ENCODE measurements around the gene SRGN. TPM values are rescaled to one million over a fixed set of nuclear protein-coding genes. Genes with fewer than 3 reads are reported as not detected.
A peak's percentile ranks its signal among the peaks of the same experiment; 100 is the strongest.
"Not testable (repeated sequence)": the region's sequence is repeated elsewhere in the genome, so short reads cannot be mapped to it uniquely, and the experiment has no call there.

Gene SRGN, protein sequence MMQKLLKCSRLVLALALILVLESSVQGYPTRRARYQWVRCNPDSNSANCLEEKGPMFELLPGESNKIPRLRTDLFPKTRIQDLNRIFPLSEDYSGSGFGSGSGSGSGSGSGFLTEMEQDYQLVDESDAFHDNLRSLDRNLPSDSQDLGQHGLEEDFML
- 740 and 865 TPM in 2 replicates for total RNA-seq (2014; rRNA removed; shearing (Covaris generic))

GRCh38 chr10:69087590-69088470, at the start of gene SRGN:
Gene SRGN, plus strand, starts transcription at chr10:69088103. Its CDS starts 55 bp downstream, at chr10:69088158.
- peak; percentile 94 for DNase-seq (ENCODE audit: low read depth)

- not testable (repeated sequence) for DNase-seq (ENCODE audit: low read depth)
These were observed 47.0 kb upstream of the SRGN start for GRCh38 chr10:69040904-69041303.

DNA sequence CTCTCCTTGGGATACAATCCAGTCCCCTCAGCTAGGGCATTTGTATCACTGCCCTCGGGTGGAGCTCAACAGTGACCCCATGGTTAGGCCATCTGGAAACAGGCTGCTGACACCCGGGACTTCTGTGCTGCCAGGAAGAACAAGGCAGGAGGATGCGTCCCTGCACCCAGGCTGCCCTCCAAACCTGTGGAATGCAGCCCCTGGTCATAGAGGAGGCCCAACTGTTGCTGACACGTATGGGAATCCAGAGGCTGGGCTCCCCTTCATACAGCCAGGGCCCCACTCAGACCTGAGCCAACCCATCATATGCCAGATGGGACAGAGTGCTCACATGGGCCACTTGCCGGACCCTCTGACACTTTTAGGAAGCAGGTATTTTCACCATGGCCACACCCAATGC, 45.5 kb upstream of the SRGN start:
- DNase-seq (ENCODE audit: low read depth) = no peak

DNA sequence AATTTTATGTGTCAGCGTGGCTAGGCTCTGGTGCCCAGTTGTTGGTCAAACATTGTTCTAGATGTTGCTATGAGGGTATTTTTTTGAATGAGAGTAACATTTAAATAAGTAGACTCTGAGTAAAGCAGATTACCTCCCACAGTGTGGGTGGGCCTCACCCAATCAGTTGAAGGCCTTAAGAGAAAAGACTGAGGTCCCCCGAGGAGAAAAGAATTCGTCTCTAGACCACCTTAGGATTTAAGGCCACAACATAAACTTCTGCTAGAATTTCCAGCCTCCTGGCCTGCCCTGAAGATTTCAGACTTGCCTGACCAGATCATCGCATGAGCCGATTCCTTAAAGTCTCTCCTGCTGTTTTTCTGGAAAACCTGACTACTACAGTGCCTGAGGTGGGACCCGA, 45.1 kb upstream of the SRGN start:
- DNase-seq (ENCODE audit: low read depth) = no peak

DNA sequence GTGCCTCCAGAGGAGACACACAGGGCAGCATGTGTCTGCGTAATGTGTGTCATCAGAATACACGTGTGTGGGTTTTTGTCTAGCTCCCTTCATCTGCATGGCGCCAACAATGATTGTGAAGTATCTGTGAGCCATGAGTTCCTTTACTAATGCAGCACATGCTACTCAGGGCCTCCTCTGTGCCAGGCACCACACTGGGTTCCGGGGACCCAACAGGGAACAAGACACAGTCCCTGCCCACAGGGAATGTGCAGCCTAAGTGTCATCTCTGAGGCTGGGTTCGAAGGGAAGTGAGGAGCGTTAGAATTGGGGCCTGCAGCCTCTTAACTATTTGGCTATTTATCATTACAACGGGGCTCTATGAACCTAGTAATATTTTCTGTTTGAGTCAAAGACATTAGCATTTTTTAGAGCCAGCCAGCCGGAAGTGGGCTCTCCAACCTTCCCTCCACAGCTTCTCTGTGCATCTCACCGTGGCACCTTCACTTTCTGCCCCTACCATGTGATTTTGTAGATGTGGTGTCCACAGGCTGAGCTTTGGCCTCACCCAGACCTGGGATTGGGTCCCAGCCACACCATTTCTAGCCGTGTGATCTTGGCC, 43.9 kb upstream of the SRGN start:
- DNase-seq (ENCODE audit: low read depth) = no peak

- DNase-seq (ENCODE audit: low read depth) = no peak
These were observed 43.4 kb upstream of the SRGN start for GRCh38 chr10:69044546-69044945.

- peak; percentile 14 for DNase-seq (ENCODE audit: low read depth)
These were observed 42.2 kb upstream of the SRGN start for GRCh38 chr10:69045441-69046300.

- DNase-seq (ENCODE audit: low read depth) = no peak
These were observed 40.6 kb upstream of the SRGN start for GRCh38 chr10:69047111-69047832.

- peak; percentile 46 for DNase-seq (ENCODE audit: low read depth)
These were observed 39.8 kb upstream of the SRGN start for GRCh38 chr10:69048103-69048502.

- DNase-seq (ENCODE audit: low read depth) = no peak
These were observed 38.3 kb upstream of the SRGN start for GRCh38 chr10:69049566-69049961.

GRCh38 chr10:69051303-69051702, 36.6 kb upstream of the SRGN start:
- peak; percentile 42 for DNase-seq (ENCODE audit: low read depth)

DNA sequence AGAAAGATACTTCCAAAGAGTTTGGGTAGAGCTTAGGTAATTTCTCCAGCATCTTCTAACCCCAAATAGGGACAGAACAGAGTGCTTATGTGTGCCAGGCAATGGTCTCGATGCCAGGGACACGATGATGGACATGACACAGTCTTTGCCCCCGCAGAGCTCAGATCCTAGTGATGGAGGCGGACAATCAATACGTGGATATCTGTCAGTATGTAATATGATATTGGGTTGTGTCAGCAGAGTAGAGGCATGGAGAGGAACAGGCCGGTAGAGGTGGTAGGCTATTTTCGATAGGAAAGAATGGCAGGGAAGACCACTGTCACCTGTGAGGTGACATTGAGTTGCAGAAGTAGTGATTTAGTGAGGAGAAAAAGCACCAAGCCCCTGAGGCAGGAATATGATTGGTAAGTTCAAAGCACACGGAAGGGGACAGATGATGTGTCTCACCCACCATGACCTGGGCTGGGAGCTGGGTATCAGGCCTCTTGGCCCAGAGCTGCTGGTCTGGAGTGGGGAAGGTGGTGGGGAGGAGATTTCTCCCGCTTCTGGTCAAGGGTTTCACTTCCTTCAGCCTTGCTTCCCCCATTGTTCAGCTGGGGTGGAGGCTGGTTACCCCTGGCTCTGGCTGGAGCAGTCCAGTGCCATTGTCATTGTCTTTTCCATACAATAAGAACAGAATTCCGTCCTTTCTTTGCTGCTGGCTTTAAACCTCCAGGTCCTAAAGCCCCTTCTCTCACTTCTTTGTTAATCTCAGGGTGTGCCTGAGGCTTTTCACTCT, 36.0 kb upstream of the SRGN start:
- no peak for DNase-seq (ENCODE audit: low read depth)

DNA sequence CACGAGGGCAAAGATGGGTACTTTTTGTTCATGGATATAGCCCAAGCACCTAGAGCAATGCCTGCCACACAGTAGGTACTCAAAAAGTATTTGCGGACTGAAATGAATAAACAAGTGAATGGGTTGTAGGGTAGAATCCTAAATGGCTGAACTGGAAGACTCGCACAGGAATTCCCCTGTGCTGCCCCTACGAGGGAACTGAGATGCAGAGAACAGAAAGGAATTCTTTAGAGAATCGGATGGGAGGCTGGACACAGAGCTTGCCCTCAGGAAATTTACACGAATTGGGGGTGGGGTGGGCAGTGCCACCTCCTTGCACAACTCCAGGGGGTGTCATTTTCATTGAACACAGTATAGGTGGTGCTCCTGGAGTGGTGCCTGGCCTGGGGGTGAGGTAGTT, 35.2 kb upstream of the SRGN start:
- no peak for DNase-seq (ENCODE audit: low read depth)

GRCh38 chr10:69055241-69055640, 32.7 kb upstream of the SRGN start:
- no peak for DNase-seq (ENCODE audit: low read depth)

DNA sequence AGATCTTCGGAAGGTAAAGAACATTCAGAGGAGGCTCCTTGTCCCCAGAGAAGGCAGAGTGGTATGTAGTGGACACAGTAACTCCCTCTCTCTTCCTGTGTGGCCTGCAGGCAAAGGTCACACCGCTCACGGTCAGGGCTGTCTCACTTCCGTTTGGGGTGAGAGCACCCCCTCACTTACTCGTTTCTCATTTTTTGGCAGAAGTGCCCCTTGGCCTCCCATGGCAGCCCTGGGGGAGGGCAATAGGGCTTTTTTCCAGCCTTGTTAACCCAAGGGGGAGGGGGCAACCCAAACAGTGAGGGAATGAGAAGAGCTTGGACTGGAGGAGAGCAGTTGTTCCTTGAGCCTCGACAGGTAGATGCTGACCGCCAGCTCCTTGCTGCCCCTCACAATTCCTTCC, 31.8 kb upstream of the SRGN start:
- DNase-seq (ENCODE audit: low read depth) = peak; percentile 68

DNA sequence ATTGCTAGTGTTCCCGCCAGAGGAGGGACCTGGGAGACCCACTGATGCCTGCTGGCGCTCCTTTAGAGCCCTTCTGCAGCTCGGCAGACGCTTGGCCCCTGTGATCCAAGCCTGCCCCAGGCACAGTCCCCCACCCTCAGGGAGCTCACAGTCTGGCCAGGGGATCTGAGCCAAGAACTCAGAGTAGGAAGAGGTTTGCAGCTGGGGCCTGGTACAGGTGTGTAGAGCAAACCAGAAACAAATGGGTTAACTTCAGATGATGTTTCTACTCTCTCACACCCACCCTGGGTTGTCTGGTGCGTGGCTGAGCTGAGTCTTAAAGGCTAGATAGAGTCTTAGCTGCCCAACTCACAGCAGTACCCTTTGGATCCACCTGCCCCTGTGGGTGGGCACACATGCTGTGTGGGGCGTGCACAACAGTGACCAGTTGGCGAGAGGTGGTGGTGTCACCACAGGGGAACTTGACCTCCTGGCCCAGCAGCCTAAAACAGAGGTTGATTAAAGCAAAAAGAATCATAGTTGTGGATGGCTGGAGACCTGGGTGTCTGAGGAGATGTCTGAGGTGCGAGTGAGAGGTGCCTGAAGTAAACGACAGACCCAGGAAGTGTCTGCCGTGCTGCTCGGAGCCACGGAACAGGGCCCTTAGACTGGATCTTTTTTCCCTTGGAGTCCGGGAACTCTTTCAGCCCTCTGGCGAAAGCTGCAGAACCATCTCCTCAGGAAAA, 31.2 kb upstream of the SRGN start:
- DNase-seq (ENCODE audit: low read depth) = peak; percentile 31

DNA sequence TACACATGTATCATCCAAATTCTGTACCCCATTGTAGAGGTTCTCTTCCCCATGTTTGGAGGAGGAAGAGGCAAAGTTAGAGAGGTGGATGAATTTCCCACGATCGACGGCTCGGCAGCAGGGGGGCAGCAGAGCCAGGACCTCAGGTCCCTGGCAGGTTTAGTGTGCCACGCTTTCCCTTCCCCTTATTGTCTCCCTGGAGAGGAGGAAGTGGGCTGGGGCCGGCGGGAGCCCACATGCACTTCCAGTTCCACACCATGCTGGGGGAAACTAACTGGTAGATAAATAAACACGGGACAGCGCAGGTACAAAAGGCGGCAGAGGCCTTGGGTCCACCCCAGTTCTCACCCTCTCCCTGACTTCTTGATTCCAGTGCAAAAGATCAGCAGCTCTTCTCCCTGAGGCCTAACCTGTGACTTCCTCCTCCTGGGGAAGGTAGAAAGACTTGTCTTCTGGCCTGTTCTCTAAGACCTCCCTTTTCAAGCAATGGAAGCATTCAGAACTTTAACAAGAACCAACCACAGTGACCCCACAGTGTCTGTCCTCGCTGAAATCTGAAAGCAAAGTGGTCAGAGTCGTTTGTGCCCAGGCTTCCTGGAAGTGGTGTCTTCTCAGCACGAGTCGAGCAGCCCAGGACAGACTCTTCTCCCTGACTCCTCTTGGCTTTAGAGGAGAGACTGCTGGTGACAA, 30.5 kb upstream of the SRGN start:
- DNase-seq (ENCODE audit: low read depth) = no peak

- DNase-seq (ENCODE audit: low read depth) = peak; percentile 95
These were observed 30.0 kb upstream of the SRGN start for GRCh38 chr10:69057951-69058297.

GRCh38 chr10:69060127-69060798, 27.6 kb upstream of the SRGN start:
- no peak for DNase-seq (ENCODE audit: low read depth)
